Measurements from ENCODE around the gene RAB27B.
"Not testable (repeated sequence)": the region's sequence is repeated elsewhere in the genome, so short reads cannot be mapped to it uniquely, and the experiment has no call there.

Gene RAB27B

DNA sequence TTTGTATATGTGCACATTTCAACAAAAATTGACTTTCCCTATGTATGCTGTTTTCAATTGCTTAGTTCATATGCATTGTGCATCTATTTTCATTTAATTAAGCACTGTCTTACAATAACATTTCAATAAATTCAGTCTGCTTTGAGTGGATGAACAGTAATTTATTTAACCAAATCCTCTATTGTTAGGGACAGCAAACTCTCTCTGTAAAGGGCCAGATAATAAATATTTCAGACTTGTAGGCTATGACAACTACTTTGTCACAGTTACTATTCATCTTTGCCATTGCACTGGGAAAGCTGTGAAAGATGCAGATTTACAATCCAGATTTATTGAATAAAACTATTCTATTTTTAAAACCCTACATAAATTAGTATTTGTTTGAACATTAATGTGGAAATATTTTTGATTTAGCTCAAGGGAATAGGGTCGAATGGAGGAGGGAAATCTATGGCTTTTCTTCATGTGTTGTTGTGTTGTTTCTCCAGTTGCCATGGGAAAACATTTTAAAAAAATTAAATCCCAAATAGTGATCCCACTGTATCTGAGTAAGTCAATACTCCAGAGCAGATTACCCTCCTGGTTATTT lies 14.2 kb upstream of the RAB27B start:
- no peak for DNase-seq (ENCODE audit: extremely low read depth in 1 of 2, low read depth in 1 of 2)

- no peak for DNase-seq (ENCODE audit: extremely low read depth in 1 of 2, low read depth in 1 of 2)
These were observed 13.2 kb upstream of the RAB27B start for GRCh38 chr18:54815086-54815485.

GRCh38 chr18:54820785-54821275 lies 7.4 kb upstream of the RAB27B start:
- not testable (repeated sequence) for DNase-seq (ENCODE audit: extremely low read depth in 1 of 2, low read depth in 1 of 2)

DNA sequence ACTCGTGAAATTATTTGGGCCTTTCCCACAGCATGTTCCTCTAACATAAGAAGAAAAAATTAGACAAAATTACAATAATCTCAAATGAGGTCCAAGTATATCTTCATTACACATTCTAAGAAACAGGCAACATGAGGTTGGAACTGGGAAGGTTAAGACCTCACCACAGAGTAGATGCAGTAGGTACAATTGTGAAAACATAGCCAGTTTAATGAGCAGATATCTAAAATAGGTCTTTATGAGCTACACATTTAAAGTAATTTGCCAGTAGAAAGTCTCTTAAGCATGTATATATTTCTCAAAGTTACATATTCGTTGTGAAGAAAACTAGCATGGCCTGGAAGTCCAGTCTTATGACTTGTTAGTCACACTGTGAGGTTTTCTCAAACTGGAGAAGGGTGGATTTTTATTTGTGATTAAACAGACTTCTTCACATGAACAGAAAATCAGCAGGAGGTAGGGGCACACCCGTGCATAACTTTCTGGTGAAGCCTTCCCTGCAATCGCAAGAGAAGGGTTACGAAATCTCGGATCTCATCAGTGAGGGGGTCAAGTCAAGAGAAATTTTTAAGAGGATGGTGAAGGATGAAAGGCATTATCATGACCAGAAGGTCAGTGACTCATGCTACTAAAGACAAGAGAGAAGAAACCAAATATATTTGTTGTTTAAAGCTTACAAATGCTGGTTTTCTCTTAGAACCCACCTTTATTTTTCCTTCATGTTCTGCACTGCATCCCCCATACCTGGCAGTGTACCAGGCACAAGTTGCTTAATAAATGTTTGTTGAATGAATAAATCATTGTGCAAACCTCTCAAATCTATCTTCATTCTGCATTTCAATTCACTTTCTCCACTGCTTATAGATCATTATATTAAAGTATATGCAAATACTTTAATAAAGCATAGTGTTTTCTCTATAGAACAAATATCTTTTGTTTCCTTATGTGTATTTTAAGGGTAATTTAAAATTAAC lies 5.1 kb upstream of the RAB27B start:
- no peak for DNase-seq (ENCODE audit: extremely low read depth in 1 of 2, low read depth in 1 of 2)

DNA sequence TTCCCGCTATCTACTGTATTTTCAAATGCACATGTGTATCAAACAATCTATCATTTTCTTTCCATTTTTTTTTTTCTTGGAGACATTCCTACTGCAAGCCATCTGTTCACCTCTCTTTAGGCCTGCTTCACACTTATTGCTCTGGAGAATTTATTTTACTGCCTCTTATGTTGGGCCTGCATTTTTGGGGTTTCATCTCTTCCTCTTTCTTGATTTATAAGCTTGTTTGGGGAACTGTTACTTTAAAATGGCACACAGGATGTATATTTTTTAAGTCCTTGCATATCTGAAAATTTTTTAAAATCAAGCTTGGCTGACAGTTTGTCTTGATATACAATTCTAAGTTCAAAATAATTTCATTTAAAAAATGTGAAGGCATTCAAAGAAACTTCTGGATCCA lies 3.5 kb upstream of the RAB27B start:
- DNase-seq (ENCODE audit: extremely low read depth in 1 of 2, low read depth in 1 of 2), result no peak

DNA sequence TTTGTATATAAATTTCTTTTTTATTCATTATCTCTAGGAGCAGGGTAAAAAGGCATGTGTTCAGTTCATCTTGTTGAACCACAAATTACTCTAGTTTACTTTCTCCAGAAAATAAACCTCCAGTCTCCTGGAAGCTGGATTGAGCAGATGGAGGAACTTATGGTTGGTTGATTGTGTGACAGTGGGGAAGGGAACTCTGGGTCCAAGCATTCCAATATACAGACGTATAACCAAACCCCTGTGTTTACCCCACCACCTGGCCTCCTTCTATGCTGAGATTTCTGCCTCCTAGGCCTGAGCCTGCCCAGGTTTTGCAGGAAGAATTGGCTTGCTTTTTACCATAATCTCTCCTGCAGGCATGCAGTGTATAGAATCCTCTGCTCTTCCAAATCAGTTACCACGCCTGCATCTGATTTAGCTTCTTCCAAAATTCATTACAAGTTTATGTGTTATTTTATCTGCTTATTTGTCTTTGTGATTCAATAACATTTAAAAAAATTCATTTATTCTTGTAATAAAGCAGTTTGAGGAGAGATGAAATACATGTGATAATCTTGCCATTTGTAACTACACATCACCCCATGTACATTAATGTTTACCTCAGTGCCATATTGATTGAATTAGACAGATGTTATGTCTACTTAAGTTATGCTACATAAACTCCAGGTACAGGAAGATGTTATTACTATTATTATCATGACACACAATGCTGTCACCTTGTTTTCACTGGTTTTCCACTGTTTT lies 2.5 kb upstream of the RAB27B start:
- no peak for DNase-seq (ENCODE audit: extremely low read depth in 1 of 2, low read depth in 1 of 2)

- no peak for DNase-seq (ENCODE audit: extremely low read depth in 1 of 2, low read depth in 1 of 2)
These were observed 709 bp downstream of the RAB27B start for GRCh38 chr18:54828986-54829385.

- DNase-seq (ENCODE audit: extremely low read depth in 1 of 2, low read depth in 1 of 2), result no peak
These were observed 1.6 kb downstream of the RAB27B start for GRCh38 chr18:54829856-54830255.

- no peak for DNase-seq (ENCODE audit: extremely low read depth in 1 of 2, low read depth in 1 of 2)
These were observed 2.0 kb downstream of the RAB27B start for GRCh38 chr18:54830260-54830659.

DNA sequence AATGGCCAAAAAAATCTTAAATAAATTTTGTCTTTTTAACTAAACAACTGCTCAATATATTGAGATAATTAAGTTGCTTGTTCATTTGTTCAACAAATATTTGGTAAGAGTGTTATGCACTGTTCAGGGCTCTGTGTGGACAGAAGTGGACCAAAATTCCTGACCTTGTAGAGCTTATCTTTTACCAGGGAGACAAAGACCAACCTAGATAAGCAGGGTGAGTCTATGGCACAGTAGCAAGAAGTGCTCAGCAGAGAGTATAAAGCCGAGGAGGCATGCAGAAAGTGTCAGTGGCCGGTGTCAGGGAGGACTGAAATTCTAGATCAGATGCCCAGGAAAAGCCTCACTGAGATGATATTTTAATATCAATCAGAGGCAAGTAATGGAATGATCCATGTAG lies 2.6 kb downstream of the RAB27B start:
- DNase-seq (ENCODE audit: extremely low read depth in 1 of 2, low read depth in 1 of 2), result no peak

DNA sequence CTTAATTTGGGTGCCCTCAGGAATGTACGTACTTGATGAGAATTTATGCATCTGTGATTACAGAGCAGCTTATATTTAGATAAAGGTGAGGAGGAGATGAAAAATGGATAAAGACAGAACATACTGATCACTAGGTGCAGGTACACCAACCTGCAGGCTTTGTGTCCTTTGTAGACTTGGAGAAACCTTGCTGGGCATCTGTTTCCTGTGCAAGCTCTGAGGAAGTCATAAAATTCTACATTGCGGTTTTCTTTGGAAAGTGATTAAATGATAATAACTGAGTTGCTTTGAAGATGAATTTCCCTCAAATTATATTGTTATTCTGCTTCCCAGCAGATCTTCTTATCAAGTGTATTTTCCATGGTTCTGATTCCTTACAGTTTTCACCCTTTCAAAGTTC lies 7.7 kb downstream of the RAB27B start:
- DNase-seq (ENCODE audit: extremely low read depth in 1 of 2, low read depth in 1 of 2), result no peak

- no peak for DNase-seq (ENCODE audit: extremely low read depth in 1 of 2, low read depth in 1 of 2)
These were observed 15.0 kb downstream of the RAB27B start for GRCh38 chr18:54843314-54843713.

DNA sequence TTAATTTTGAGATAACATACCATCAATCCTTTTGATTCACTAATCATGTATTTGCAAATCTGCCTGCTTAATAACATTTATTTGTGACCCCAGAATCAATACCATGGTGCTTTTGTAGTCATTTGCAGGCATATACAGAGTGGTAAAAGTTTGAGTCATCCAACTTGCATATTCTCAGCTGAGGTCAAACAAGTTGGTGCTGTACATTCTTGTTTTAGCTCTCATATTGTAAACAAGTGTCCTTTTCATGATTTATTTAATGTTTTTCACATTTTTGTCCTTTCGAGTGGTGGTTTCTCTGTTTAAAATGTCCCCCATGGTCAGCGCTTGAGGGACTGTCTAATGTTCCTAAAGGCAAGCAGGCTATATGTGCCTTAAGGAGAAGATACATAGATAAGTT lies 17.5 kb downstream of the RAB27B start:
- no peak for DNase-seq (ENCODE audit: extremely low read depth in 1 of 2, low read depth in 1 of 2)

GRCh38 chr18:54848121-54848520 lies 19.8 kb downstream of the RAB27B start:
- no peak for DNase-seq (ENCODE audit: extremely low read depth in 1 of 2, low read depth in 1 of 2)

- no peak for DNase-seq (ENCODE audit: extremely low read depth in 1 of 2, low read depth in 1 of 2)
These were observed 21.4 kb downstream of the RAB27B start for GRCh38 chr18:54849683-54850082.

GRCh38 chr18:54850598-54850997 lies 22.3 kb downstream of the RAB27B start:
- DNase-seq (ENCODE audit: extremely low read depth in 1 of 2, low read depth in 1 of 2), result no peak

GRCh38 chr18:54852780-54853675 lies 24.8 kb downstream of the RAB27B start:
- no peak for DNase-seq (ENCODE audit: extremely low read depth in 1 of 2, low read depth in 1 of 2)

- not testable (repeated sequence) for DNase-seq (ENCODE audit: extremely low read depth in 1 of 2, low read depth in 1 of 2)
These were observed 26.8 kb downstream of the RAB27B start for GRCh38 chr18:54855050-54855449.

DNA sequence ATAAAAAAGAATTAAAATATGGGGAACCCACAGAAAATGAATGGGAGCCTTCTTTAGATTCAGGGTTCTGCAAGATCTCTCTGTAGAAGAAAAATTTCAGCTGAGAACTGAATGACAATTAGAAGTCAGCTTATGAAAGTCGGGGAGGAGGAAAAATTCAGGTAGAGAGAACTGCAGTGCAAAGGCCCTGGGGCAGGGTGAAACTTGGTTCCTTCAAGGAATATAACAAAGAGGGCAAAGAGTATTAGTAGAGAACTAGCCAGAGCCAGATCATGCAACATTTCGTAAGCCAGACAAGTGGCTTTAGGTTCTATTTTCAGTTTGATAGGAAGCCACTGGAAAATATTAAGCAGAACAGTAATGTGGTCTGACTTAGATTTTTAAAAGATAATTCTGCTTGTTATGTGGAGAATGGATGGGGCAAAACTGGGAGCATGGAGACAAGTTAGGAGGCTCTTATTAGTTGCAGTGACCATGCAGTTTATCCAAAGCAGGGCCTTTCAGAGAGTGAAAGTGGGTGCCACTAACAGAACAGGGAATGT lies 27.9 kb downstream of the RAB27B start:
- DNase-seq (ENCODE audit: extremely low read depth in 1 of 2, low read depth in 1 of 2), result no peak

DNA sequence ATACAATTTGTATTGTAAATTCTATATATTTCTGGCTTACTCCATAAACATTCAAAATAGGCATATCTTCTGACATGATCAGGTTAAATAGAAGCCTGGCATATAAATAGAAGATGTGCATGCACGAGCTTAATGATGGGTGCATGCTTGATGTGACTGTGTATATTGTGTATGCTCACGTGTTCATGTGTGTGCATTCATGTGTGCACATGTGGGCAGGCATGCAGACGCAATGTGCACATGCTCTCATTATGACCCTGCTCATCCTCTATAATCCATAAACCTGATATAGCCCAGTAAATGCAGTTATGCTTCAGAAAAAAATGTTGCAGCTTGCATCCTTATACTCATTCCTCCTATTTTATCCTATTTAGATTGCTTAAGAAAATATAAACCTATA lies 29.2 kb downstream of the RAB27B start:
- no peak for DNase-seq (ENCODE audit: extremely low read depth in 1 of 2, low read depth in 1 of 2)

Data from stimulated activated CD8-positive, alpha-beta memory T cell treated with anti-CD3 and anti-CD28 coated beads, Interleukin-7, amount 100 ng/mL, for 48 hours (primary cell).